Measurements from ENCODE around the gene NSG2.

Gene NSG2

DNA sequence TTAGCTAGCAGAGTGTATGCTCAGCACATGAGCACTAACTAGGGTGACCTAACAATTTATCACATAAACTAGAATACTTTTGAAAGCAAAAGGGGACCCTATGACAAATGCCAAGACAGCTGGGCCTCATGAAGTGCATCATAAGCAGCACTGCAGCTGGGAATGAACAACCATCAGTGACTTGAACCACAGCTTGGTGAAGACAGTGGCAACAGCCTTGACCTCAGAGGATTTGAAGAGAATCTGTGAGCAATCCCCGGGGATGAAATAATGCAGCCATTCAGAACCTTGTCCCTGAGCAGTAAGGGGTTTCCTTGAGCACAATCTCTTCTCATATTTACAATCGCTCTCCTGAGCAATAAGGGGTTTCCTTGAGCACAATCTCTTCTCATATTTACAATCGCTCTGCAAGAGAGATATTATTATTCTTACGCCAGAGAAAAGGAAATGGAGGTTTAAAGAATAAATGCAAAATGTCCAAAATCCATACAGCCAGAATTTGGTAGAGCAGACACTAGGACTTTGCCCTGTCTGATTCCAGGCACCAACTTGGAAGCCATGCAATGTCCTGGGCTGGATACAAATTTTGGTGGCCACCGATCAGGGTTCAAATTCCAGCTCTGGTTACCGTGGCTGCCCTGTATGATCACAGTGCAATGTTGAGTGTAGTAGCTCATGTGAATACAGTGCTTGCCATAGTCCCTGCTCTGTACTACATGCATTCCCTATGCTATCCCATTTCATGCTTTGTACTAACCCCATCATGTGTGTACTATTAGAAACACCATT is 846 bp upstream of the NSG2 start:
- Histone ChIP-seq H3K36me3 (peaks cover 32% of the 10 kb centered on the region), H3K4me1 (peaks cover 11% of the 10 kb centered on the region), H3K27me3 (no peaks in the 10 kb centered on the region), H3K4me3 (ENCODE audit: low read depth, low read length) (no peak overlapping the region), H3K9me3 (no peaks in the 10 kb centered on the region)
- DNase-seq, result no peak
- TF ChIP-seq, protein P1, sequence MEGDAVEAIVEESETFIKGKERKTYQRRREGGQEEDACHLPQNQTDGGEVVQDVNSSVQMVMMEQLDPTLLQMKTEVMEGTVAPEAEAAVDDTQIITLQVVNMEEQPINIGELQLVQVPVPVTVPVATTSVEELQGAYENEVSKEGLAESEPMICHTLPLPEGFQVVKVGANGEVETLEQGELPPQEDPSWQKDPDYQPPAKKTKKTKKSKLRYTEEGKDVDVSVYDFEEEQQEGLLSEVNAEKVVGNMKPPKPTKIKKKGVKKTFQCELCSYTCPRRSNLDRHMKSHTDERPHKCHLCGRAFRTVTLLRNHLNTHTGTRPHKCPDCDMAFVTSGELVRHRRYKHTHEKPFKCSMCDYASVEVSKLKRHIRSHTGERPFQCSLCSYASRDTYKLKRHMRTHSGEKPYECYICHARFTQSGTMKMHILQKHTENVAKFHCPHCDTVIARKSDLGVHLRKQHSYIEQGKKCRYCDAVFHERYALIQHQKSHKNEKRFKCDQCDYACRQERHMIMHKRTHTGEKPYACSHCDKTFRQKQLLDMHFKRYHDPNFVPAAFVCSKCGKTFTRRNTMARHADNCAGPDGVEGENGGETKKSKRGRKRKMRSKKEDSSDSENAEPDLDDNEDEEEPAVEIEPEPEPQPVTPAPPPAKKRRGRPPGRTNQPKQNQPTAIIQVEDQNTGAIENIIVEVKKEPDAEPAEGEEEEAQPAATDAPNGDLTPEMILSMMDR (IDR thresholded peaks at IDR 0.05; ENCODE audit: low read depth, low read length), result no peak

DNA sequence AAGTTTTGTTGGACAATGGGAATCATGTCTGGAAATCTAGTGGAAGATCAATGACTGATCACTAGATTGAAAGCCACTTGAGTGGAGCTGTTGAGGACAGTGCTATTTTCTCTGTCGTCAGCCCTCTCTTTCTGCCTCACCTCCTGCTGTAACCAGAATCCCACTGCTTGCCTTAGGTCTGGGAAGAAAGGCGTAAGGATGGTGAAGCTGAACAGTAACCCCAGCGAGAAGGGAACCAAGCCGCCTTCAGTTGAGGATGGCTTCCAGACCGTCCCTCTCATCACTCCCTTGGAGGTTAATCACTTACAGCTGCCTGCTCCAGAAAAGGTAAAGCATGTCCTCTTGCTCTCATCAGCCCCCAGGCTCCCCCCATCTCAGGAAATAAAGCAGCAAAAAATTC is 1.1 kb downstream of the NSG2 start:
- no peak for DNase-seq
- TF ChIP-seq, protein P1 (IDR thresholded peaks at IDR 0.05; ENCODE audit: low read depth, low read length), result no peak
- peaks cover 15% of the 10 kb centered on the region for H3K4me1 ChIP-seq
- H3K27me3 ChIP-seq, result no peaks in the 10 kb centered on the region
- no peaks in the 10 kb centered on the region for H3K9me3 ChIP-seq
- peaks cover 51% of the 10 kb centered on the region for H3K36me3 ChIP-seq
- H3K4me3 ChIP-seq (ENCODE audit: low read depth, low read length), result peak overlapping the region; percentile 96

DNA sequence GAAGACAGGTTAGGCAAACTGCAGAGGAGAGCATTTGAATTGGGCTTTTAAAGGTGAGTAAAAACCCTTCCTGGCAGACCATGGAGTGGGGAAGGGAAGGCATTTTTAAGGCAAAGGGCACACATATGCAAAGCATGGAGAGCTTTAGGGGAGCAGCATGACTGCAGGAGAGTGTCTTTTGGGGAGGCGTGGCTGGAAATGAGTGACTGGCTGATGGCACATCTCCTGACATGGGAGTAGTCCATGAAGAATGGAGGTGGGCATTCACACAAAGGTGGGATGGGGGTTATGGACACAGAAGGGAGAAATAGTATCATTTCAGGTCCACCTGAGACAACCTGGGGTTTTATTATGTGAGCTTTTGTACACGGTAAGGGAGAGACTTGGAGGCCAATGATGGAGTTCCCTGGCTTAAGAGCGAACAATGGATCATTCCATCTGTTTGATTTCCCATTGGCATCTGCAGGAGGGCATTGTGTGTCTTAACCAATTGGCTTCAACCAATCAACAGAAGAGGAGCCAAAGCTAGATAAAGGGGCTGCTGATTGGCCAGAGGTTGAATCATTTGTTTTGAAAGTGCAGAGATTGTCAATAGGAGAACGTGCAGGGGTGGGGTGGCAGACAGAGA is 2.1 kb downstream of the NSG2 start:
- H3K9me3 ChIP-seq, result no peaks in the 10 kb centered on the region
- H3K4me1 ChIP-seq, result peaks cover 15% of the 10 kb centered on the region
- peak overlapping the region; percentile 96 for H3K4me3 ChIP-seq (ENCODE audit: low read depth, low read length)
- TF ChIP-seq, protein P1 (IDR thresholded peaks at IDR 0.05; ENCODE audit: low read depth, low read length), result no peak
- no peaks in the 10 kb centered on the region for H3K27me3 ChIP-seq
- no peak for DNase-seq
- peaks cover 61% of the 10 kb centered on the region for H3K36me3 ChIP-seq

DNA sequence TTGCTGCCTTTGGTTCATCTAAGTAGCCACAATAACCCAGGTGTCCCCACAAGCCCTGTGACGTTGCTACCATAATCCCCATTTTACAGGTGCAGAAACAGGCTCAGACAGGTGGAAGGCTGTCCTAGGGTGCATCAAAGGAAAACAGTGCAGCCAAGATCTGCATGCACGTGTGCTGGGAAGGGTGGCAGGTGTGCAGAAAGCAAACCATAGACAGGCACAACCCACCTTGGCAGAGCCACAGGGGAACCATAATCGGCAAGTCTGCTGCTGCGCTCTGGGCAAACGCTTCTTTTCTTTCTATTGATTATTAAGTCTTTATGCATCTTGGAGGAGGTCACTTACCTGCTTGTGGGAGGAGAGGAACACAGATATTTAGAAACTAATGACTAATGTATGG is 7.1 kb downstream of the NSG2 start:
- TF ChIP-seq, protein P1 (IDR thresholded peaks at IDR 0.05; ENCODE audit: low read depth, low read length), result no peak
- Histone ChIP-seq H3K36me3 (peaks cover 100% of the 10 kb centered on the region), H3K27me3 (no peaks in the 10 kb centered on the region), H3K4me3 (ENCODE audit: low read depth, low read length) (no peak overlapping the region), H3K9me3 (no peaks in the 10 kb centered on the region), H3K4me1 (peaks cover 8% of the 10 kb centered on the region; the same call in 1 of the 2 replicates)
- no peak for DNase-seq

DNA sequence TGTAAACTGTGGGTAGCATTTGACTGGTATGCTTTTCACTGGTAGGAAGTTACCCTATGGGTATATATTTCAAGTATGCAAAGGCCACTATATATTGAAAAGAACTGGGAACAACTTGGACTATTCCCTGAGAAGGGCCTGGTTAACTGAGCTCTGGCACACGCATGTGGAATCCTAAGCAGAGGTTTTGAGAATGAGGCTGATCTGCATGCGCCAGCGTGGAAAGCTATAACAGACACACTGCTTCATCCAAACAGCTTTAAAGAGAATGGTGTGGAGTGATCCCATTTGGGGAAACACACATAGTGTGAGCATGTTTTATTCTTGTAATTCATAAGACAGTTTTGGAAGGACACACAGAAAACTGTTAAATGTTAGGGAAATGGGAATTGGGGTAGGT is 8.4 kb downstream of the NSG2 start:
- H3K36me3 ChIP-seq, result peaks cover 100% of the 10 kb centered on the region
- TF ChIP-seq, protein P1 (IDR thresholded peaks at IDR 0.05; ENCODE audit: low read depth, low read length), result no peak
- DNase-seq, result no peak
- H3K4me3 ChIP-seq (ENCODE audit: low read depth, low read length), result no peak overlapping the region
- H3K9me3 ChIP-seq, result no peaks in the 10 kb centered on the region
- H3K27me3 ChIP-seq, result no peaks in the 10 kb centered on the region
- H3K4me1 ChIP-seq, result 0 out of 2 replicates have a peak, but pooled peaks cover 5% of the 10 kb centered on the region

Measured in BE2C (cell line).